ENCODE results near the gene SPPL2A. TPM values are rescaled to one million over a fixed set of nuclear protein-coding genes. Genes with fewer than 3 reads are reported as not detected.

SPPL2A gene
- total RNA-seq, 1 donor from 2014 or later = 75.0 TPM

- Histone ChIP-seq H3K4me3 (ENCODE audit: low read depth, low read length) (no peak overlapping the region), H3K36me3 (ENCODE audit: control insufficient read depth, insufficient read depth, low read length) (peaks cover 2% of the 10 kb centered on the region), H3K27me3 (ENCODE audit: control insufficient read depth, insufficient read depth, low read length) (no peaks in the 10 kb centered on the region)
- FAIRE-seq (no peak), DNase-seq (ENCODE audit: low read depth) (no peak)
- no peak for TF ChIP-seq CTCF (IDR thresholded peaks at IDR 0.05; ENCODE audit: insufficient read depth, low read length, severe bottlenecking)
Observed at GRCh38 chr15:50747523-50747922, 18.0 kb downstream of the SPPL2A start.

GRCh38 chr15:50744601-50745000, 20.9 kb downstream of the SPPL2A start:
- Histone ChIP-seq H3K36me3 (ENCODE audit: control insufficient read depth, insufficient read depth, low read length) (peaks cover 2% of the 10 kb centered on the region), H3K4me3 (ENCODE audit: low read depth, low read length) (no peak overlapping the region), H3K27me3 (ENCODE audit: control insufficient read depth, insufficient read depth, low read length) (no peaks in the 10 kb centered on the region)
- DNase-seq (ENCODE audit: low read depth) = no peak
- TF ChIP-seq CTCF (IDR thresholded peaks at IDR 0.05; ENCODE audit: insufficient read depth, low read length, severe bottlenecking) = no peak
- no peak for FAIRE-seq

- H3K4me3 ChIP-seq (ENCODE audit: low read depth, low read length) = no peak overlapping the region
- DNase-seq (ENCODE audit: low read depth) (no peak), FAIRE-seq (no peak)
- H3K27me3 ChIP-seq (ENCODE audit: control insufficient read depth, insufficient read depth, low read length) = no peaks in the 10 kb centered on the region
- peaks cover 3% of the 10 kb centered on the region for H3K36me3 ChIP-seq (ENCODE audit: control insufficient read depth, insufficient read depth, low read length)
- no peak for TF ChIP-seq CTCF (IDR thresholded peaks at IDR 0.05; ENCODE audit: insufficient read depth, low read length, severe bottlenecking)
Observed at GRCh38 chr15:50740955-50741354, 24.6 kb downstream of the SPPL2A start.

GRCh38 chr15:50736823-50737222, 28.7 kb downstream of the SPPL2A start:
- Histone ChIP-seq H3K4me3 (ENCODE audit: low read depth, low read length) (no peak overlapping the region), H3K27me3 (ENCODE audit: control insufficient read depth, insufficient read depth, low read length) (no peaks in the 10 kb centered on the region), H3K36me3 (ENCODE audit: control insufficient read depth, insufficient read depth, low read length) (peaks cover 3% of the 10 kb centered on the region)
- no peak for FAIRE-seq
- TF ChIP-seq CTCF (IDR thresholded peaks at IDR 0.05; ENCODE audit: insufficient read depth, low read length, severe bottlenecking) = no peak
- DNase-seq (ENCODE audit: low read depth) = no peak

GRCh38 chr15:50735156-50735555, 30.4 kb downstream of the SPPL2A start:
- TF ChIP-seq CTCF (IDR thresholded peaks at IDR 0.05; ENCODE audit: insufficient read depth, low read length, severe bottlenecking) = no peak
- Histone ChIP-seq H3K36me3 (ENCODE audit: control insufficient read depth, insufficient read depth, low read length) (peaks cover 6% of the 10 kb centered on the region), H3K4me3 (ENCODE audit: low read depth, low read length) (no peak overlapping the region), H3K27me3 (ENCODE audit: control insufficient read depth, insufficient read depth, low read length) (no peaks in the 10 kb centered on the region)
- FAIRE-seq = no peak
- DNase-seq (ENCODE audit: low read depth) = no peak

GRCh38 chr15:50726315-50726714, 39.2 kb downstream of the SPPL2A start:
- FAIRE-seq (no peak), DNase-seq (ENCODE audit: low read depth) (no peak)
- Histone ChIP-seq H3K27me3 (ENCODE audit: control insufficient read depth, insufficient read depth, low read length) (no peaks in the 10 kb centered on the region), H3K36me3 (ENCODE audit: control insufficient read depth, insufficient read depth, low read length) (peaks cover 5% of the 10 kb centered on the region), H3K4me3 (ENCODE audit: low read depth, low read length) (no peak overlapping the region)
- no peak for TF ChIP-seq CTCF (IDR thresholded peaks at IDR 0.05; ENCODE audit: insufficient read depth, low read length, severe bottlenecking)
